SKM-1 treated with dmso at 0.1 percent for 144 hours (cell line): ENCODE results near the gene RNLS.

ENCODE experiments used
- DNase-seq: peaks from one replicate; lab custom pipeline; 2025; ENCODE audit not compliant: unreplicated experiment; lab: John Stamatoyannopoulos, UW

Gene RNLS

DNA sequence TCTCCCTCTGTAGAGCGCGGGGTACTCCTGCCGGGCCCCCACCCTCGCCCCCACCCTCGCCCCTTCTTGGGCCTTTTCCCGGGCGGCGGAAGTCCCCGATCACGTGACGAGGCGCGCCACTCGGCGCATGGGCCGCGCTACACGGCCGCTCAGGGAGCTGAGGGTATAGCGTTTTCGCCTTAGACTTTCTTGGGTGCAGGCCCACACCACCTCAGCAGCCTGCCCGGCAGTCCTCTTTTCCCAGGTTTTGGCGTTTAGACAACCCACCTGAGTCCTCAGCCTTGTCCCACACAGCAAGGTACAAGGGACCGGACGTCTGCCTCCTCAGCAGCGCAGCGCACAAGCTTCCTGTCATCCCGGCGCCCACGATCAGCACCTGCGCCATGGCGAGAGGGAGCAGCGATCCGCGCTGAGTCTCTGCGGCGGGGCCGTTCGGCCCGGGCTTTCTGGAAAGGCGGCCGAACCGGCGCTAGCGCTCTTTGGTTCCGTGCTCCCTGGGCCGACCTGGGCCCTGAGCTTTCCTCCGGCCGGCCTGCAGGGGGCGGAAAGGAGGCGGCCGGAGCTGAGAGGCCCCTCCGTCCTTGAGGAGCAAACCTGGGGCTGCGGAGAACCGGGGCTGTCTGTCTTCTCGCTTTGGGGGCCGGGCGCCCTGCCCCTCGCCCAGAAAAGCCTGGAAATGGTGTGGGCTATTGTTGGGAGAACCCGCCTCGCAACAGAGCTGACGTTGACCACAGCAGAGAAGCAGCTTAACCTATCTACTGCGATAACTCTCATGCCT is at the start of gene RNLS:
Gene RNLS, minus strand, starts transcription at position 513 of the 778 bp plus-strand sequence.
- peak; percentile 18 for DNase-seq

- no peak for DNase-seq
Observed at GRCh38 chr10:88624840-88625239, 41.7 kb upstream of the RNLS start.

DNA sequence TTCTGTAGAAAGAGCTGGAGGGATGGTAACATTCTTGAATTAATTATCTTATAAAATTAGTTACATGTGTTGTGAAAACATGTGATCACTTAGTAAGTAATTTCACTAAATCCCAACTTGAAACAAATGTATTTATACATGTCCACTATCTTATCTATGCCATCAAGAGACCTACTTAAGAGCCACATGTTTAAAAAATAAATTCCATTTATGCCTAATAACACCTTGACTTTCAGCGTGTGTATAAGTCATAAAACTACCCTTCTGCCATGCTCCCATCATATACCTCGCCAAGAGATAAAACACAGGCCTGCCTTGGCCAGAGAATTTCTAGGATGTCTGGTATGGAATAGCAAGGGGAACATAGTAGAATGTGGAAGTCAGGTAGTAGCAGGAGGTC is 40.7 kb upstream of the RNLS start:
- no peak for DNase-seq

DNA sequence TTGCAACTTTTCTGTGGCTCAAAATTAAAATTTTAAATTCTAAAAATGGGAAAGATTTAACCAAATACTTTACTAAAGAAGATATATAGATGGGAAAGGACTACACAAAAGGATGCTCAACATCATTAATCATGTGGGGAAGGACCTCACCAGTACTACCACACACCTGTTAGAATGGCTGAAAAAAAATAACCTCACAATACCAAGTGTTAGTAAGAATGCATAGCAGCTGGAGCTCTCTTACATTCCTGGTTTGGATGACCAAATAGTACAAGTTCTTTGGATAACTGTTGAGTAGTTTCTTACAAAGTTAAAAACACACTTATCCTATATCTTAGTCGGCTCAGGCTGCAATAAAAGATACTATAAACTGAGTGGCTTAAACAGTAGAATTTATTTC is 37.3 kb upstream of the RNLS start:
- no peak for DNase-seq

GRCh38 chr10:88618496-88618895 is 35.4 kb upstream of the RNLS start:
- no peak for DNase-seq

- no peak for DNase-seq
Observed at GRCh38 chr10:88617772-88618300, 34.7 kb upstream of the RNLS start.

GRCh38 chr10:88616250-88616977 is 33.3 kb upstream of the RNLS start:
- no peak for DNase-seq

DNA sequence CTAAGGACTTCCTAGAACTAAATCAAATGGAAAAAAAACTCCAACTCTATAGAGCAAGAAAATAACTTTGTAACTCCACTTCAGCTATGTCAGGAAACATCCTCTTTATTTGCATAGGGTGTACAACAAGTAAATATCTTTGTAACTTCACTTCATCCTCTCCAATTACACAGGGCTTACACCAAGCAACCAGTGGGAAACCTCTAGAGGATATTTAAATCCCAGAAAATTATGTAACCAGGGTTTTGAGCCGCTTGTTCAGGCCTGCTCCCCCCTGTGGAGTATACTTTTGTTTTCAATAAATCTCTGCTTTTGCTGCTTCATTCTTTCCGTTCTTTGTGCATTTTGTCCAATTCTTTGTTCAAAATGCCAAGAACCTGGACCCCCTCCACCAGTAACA is 25.7 kb upstream of the RNLS start:
- DNase-seq: no peak

DNA sequence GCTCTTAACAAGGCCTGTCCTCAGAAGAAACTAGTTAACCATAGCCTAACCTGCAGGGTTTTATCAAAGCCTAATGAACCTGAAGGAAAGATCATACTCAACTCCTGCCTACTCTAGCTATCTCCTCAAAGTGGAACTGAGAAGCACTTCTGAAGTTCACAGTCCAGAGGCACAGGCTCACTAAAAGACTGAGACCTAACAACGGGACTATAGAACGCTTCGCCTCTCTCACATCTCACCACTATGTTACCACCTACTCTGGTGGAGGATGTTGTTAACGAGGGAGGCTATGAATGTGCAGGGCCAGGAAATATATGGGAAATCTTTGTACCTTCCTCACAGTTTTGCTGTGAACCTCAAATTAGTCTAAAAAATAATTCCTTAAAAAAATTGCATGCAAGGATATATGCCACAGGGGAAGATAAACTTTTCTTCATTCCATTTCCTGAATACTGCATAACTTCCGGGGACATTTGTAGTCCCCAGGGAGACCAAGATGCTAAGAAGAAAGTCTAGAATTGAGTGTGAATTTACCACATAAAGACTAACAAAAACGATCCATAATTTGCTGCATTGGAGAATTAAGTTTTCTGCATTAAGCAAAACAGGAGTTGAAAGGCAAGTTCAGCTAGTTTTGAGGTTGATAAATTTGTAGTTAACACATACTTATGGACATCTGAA is 25.1 kb upstream of the RNLS start:
- no peak for DNase-seq

- peak; percentile 97 for DNase-seq
Observed at GRCh38 chr10:88598055-88598454, 14.9 kb upstream of the RNLS start.

GRCh38 chr10:88594482-88594881 is 11.4 kb upstream of the RNLS start:
- no peak for DNase-seq

DNA sequence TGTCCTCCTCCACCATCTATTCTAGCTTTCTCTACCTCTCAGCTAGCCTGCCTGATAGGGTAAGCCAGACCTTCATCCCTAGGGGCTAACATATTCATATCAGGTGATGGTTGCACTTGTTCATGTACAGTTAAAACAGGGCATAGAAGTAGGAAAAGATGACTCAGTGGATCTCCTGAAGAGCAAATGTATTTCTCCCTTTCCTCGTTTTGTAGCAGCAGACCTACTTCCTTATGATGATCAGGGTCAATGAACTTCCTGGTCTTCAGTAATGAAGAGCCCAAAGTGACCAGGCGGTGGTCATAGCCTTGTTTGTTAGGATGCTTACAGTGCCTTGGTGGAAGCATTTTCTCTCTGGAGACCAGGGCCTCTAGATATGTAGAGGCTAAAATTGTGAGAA is 9.8 kb upstream of the RNLS start:
- DNase-seq: no peak

DNA sequence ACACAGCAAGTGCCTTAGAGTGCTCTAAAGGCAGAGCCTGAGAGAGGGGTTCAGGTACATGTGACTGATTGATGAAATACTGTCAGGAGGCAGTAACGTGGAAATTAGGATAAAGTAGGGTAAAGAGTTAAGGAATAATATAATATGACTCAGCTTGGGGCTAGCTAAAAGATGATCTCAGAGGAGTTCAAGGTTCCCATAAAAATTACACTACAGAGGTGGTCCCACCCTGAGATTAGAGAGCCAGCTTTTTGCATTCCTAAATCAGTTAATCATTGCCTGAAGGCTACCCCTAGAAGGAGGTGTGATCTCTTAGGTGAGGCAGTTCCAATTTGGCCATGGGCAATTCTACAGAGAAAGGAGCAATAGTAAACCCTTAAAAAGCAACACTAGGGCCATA is 9.3 kb upstream of the RNLS start:
- no peak for DNase-seq

DNA sequence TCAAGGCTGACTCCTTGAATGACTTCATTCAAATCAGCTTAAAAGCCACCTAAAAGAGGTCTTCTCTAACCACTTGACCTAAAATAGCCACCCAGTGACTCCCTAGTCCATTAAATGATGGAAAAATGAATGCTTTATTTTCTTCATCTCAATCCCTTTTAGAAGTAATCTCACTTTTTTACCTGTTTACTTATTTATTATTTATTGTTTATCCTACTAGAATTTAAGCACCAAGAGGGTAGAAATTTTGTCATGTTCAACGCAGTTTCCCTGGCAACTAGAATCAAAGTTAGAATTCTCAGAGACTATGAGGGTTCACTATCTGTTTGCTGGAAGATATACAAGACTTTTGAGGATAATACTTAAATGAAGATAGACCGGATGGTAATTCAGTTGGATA is 3.3 kb upstream of the RNLS start, which contains the start of gene LIPJ:
Gene LIPJ, plus strand, starts transcription at position 301 of the 400 bp plus-strand sequence. CDS start 3,926 bp downstream, outside the sequence.
- no peak for DNase-seq

DNA sequence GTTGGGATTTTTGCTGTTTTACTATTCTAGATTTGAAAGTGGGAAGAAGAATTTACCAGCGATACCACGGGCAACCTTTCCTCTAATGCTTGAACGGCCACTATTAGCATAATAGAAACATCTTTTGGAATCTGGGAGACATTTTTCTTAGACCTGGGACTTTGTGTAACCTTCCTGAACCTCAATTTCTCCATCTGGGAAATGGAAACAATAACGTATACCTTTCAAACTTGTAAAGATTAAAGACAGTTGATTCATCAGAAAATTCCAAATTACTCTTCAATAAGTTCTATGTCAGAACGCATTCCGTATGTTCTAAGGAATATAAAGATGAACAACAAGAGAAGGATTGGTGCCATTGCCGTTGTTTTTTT is 453 bp upstream of the RNLS start:
- DNase-seq: no peak

GRCh38 chr10:88582411-88582805 is 710 bp downstream of the RNLS start:
- DNase-seq: no peak

DNA sequence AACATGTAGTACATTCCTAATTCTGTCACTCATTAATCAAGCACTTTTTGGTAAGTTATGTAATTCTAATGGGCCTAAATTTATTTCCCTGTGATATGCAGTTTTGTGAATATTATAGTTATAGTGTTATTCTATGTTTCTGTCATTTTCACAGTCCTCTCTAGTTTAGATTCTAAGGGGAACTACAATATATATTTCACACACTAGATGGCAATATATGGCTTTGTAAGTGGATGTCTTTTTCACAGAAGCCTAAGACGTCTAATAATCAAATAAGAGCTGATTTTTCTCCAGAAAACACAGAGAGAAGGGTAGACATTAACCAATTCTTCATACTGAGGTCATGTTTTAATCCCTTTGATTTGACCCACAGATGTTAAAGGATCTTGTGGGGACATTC is 18.0 kb downstream of the RNLS start:
- DNase-seq: peak; percentile 51

- no peak for DNase-seq
Observed at GRCh38 chr10:88562152-88562551, 21.0 kb downstream of the RNLS start.

DNA sequence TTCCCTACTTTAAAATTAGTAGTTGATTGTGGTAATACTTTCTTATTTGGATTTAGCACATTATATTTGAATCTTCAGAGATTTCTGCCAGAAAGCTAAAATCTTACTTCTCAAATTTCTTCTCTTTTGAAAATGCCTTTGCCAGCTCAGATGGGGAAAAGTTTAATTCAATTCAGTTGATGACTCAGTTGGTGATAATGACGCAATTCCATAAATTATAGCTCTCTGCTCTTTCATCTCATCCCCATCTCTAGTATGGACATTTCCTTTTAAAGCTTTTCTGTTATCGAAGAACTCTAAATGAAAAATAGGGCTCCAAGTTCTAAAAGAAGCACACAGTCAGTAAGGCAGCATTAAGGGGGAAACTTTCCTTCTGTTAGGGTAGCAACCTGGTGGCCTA is 25.5 kb downstream of the RNLS start:
- no peak for DNase-seq

GRCh38 chr10:88557256-88557655 is 25.9 kb downstream of the RNLS start:
- no peak for DNase-seq

GRCh38 chr10:88555190-88555908 is 27.8 kb downstream of the RNLS start:
- peak; percentile 58 for DNase-seq
